Suppressor macrophage (primary cell): Measurements from ENCODE around the gene DNASE1L3.

Source experiments
- DNase-seq, 4 experiments: peaks; one replicate each; pipeline ENCODE4 v3.0.0-alpha.2; 2020 to 2022

DNASE1L3 gene

DNA sequence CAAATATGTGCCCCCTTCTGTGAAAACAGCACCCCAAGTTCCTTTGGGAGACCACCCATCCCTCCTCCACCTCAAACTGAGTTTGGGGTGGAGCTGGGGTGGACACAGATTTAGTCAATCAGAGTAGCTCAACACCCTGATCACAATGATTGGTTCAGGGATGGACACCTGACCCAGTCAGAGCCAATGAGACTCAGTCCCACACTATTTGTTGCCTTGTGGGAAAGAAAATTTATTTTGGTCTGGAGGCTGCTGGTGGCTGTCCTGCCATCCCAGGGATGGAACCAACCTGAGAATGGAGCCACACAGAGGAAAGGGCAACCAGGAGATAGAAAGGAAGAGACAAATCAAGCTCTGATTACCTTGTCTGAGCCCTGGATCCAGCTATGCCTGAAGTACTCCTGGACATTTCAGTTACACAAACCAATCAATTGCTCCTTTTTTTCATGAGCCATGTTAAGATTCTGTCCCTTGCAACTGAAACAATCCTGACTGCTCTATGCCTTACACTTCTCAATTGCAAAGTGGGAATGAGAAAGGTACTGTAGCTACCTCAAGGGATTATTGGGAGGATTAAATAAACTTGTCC is 10.6 kb downstream of the DNASE1L3 start:
- DNase-seq, result no peak

DNA sequence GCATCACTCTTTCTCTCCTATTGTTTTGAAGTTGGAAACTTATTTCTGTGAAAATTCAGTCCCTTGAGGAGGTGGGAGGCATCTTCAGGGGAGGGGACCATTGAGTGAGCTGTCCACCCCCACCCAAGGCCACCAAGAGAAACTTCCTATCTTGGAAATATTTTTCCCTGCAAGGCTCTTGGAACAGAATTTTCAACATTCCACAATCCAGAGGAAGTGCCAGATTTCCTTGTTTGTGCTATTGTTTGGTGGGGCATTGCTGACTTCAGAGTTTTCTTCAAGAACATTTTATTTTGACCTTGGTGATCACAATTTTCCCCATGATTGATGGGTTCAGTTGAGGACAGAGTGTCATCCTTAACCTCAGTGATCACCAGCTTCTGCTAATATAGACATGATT is 12.0 kb downstream of the DNASE1L3 start:
- DNase-seq, result no peak

- no peak for DNase-seq
These were observed 12.4 kb downstream of the DNASE1L3 start for GRCh38 chr3:58198362-58198761.

DNA sequence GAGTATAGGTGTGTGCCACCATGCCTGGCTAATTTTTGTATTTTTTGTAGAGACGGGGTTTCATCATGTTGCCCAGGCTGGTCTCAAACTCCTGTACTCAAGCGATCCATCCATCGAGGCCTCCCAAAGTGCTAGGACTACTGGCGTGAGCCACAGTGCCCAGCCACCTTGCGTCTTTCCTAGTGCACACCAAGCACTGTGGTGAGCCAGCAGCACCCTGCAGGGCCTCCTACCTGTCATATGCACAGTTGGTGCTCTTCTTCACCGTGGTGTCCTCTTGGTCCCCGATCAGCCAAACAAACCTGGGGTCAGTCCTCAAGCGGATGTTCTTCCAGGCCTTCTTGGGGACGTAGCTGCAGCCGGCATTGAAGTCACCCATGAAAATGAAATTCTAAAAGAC is 13.2 kb downstream of the DNASE1L3 start:
- no peak for DNase-seq

DNA sequence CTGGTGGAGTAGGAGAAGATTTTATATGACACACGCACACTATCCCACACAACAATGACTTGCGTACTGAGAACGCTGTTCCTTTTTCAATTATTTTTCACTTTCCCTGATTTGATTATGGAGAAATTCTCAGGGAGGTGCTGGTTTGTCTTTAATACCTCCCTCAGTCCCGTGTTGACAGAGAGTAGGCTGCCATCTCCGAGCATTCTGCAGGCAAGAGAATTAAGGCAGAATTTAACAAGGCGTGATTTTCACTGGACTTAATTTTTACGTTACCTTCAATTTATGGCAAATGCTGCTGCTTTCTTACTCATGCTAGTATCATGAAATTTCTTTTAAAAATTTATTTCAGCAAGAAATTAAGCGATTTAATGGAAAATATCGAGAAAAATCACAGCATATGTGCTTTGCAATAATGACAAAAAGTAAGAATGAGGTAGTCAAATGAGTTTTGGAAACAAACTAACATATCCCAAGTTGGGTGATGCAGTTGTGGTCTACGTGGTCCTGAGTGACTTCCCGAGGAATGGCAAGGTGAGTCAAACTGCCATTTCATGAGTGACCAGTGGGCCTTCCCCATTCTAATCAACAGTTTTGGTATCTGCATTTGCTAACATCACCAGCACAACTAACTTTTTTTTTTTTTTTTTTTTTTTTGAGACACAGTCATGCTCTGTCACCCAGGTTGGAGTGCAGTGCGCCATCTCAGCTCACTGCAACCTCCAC is 16.9 kb downstream of the DNASE1L3 start:
- DNase-seq, result no peak

DNA sequence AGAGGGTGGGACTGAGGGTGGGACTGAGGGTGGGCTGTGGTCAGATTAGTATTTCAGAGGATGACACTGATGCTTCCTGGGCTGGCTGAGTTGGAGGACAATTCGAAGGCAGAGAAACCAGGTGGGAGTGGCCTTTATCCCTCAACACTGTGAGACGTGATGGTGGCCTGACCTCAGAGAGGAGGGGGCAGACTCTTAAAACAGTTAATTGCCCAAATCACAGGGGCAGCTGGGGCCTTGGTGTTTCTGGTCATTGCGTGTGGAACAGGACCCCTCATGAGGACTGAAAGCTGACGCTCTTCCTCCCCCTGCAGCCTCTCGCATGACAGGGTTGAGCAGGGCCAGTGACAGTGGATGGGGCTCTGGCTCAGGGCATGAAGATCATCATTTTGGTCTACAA is 18.7 kb downstream of the DNASE1L3 start:
- DNase-seq, result no peak

DNA sequence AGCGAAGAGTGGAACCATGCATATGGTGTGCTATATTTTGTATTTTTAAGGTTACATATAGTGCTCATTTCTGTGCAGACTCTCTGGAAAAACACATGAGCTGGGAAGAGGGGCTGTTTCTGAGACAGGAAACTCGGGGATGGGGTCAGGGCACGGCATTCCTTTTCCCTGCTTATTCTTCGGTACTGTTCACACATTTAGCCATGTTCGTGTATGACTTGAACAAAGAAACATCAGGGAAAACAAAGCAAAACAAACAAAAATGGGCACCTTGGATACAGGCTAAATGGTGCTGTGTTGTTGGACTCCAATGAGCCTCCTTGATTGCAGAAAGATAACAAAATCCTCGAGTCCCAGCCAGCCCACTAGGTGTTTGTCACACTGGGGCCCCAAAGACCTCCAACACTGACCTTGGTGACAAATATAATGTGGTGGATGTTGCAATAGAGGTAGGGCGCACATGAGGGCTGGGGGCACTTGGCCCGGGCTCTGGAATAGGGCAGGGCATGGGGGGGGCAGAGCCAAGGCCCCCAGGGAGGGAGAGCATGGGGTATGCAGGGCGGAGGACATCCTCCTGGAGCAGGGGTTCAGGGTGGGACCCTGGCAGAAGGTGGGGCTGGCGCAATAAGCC is 19.3 kb downstream of the DNASE1L3 start:
- no peak for DNase-seq

- no peak for DNase-seq
These were observed 19.9 kb downstream of the DNASE1L3 start for GRCh38 chr3:58190882-58191281.

DNA sequence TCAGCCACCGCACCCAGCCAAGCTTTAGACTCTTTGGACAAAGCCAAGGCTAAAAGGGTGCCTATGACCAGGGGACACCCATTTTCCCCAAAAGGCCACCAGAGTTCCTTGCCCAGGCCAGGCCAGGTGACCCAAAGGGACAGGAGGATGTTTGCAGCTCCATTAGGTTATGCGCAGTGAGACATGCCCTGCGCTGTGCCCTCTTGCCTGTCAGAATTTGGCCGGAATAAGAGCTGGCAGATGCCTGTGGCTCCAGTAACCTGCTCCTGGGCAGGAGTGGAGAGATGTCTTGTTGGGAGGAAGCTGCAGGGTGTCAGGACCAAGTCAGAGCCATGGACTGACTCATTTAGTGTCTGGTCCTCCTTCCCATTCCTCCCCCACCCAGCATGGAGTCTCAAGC is 20.5 kb downstream of the DNASE1L3 start:
- DNase-seq, result no peak

DNA sequence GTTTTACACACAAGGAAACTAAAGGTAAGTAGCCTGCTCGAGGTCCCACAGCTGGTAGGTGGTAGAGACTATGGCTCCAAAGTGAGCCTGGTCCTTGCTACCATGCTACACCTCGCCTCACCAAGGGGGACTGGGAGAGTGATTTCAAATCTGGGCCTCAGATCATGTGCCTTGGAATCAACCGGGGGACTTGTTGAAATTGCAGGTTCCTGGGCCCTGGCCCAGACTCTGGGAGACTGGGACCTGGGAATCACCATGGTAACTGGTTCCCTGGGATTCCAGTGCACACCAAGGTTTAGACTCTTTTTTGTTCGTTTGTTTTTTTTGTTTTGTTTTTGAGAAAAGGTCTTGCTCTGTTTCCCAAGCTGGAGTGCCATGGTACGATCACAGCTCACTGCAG is 21.1 kb downstream of the DNASE1L3 start:
- no peak for DNase-seq

GRCh38 chr3:58188921-58189451 is 21.8 kb downstream of the DNASE1L3 start:
- peak; percentile 28 to 70 (median 61) for DNase-seq

DNA sequence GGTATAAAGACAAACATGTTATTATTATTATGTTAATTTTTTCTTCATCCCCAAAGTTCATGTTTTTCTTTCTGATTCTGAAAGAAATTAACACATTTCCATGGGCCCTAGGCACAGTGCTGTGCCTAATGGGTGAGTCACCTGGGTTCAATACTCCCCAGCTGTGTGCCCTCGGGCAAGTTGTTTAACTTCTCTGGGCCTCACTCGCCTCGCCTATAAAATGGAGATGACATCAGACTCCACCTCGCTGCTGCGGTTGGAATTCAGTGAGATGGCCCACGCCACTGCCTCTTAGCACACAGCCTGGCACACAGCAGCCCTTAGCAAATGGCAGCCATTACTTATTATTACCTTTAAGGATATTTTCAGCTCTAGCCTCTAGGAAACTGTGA is 22.6 kb downstream of the DNASE1L3 start:
- DNase-seq, result no peak

GRCh38 chr3:58184982-58185360 is 25.8 kb downstream of the DNASE1L3 start:
- DNase-seq, result no peak

DNA sequence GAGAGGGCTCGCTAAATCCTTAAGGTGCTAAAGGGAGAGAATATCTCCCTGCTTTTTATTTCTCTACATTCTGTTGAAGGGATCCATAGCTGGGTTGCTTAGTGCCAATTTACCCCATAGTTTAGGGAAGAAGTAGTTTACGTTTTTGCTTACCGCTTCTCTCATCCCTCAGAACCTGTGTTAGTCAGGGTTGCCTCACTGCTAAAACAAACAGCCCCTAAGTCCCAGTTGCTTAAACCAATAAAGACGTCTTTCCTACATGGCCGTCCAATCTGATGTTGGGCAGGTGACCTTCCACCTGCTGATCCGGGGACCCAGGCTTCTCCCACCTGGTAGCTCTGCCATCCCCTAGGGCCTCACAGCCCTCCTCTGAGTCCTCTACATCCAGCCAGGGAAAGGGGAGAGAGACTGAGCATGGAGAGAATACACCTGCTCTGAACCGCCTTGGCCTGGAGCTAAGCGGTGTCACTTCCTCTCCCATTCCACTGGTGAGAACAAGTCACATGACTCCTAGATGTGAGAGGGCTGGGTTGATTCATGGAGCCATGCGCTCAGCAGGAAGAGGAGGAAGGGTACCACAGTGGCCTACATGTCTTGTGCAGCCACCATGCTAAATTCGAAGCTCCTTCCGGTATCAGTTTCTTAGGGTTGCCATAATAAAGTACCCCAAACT is 26.3 kb downstream of the DNASE1L3 start:
- DNase-seq, result no peak

DNA sequence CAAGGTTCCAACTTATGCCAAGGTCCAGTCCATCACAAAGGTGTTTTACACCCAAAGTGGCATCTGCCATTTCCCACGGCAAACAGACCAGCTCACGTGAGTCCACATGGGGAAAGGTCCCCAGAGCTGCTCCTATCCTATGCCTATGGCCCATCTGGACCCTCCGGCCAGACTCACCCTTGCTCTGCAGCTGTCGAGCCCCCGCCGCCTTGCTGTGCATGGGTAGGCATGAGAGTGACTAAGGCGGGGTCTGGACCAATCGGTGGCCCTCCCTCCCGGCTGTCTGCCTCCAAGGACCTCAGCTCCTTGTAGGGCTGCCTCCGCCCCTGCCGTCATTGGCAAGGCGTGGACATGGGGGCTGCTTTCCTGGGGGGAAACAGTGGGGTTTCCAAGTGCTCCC is 26.9 kb downstream of the DNASE1L3 start:
- DNase-seq, result no peak

DNA sequence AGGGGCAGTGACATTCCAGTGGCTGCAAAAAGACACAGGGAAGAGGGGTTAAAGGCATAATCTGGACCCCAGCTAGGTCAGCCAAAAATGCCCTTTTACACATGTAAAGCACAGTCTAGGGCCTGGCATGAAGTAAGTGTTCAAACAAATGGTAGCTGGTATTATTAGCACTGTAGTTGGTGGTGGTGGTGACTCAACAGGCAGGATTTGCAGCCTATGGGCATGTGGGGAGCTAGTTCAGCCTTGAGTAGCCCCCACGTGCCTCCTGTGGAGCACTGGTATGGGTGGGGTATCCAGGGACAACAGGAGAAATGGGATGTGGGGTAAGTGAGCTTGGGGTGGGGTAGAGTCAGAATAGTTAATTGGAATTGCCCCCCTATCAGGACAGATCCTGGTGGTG is 27.6 kb downstream of the DNASE1L3 start:
- DNase-seq, result no peak

GRCh38 chr3:58180940-58181587 is 29.7 kb downstream of the DNASE1L3 start:
- no peak for DNase-seq

- DNase-seq, result no peak
These were observed 30.5 kb downstream of the DNASE1L3 start for GRCh38 chr3:58180099-58180880.

GRCh38 chr3:58179235-58180098 is 31.3 kb downstream of the DNASE1L3 start:
- no peak for DNase-seq

GRCh38 chr3:58178528-58179234 is 32.1 kb downstream of the DNASE1L3 start:
- no peak for DNase-seq
